Naive thymus-derived CD4-positive, alpha-beta T cell (primary cell): Measurements from ENCODE around the gene KAZN. TPM values are rescaled to one million over a fixed set of nuclear protein-coding genes. Genes with fewer than 3 reads are reported as not detected.

ENCODE experiments used
- ATAC-seq: fragments of 150-1000 bp; cut with Tn5 transposase; 2 replicates; pipeline ENCODE4 v1.10.0; 2021; ENCODE audit warnings: mild to moderate bottlenecking, moderate library complexity
- CTCF ChIA-PET: fragments of 350-600 bp; sonication (Branson Sonifier 250); formaldehyde crosslinking; loops from one replicate; lab custom pipeline; 2021; ENCODE audit warnings: antibody characterized with exemption; lab: Charles Lee
- POLR2A ChIA-PET: fragments of 350-600 bp; sonication (Branson Sonifier 250); formaldehyde crosslinking; loops from one replicate; lab custom pipeline; 2021; ENCODE audit warnings: antibody characterized with exemption, inconsistent platforms; lab: Charles Lee
- DNase-seq, 9 donors: peaks; one replicate each; pipeline versions ENCODE4 v3.0.0 to v3.0.0-alpha.2; 2020 to 2022; ENCODE audit warnings: mixed read lengths in 1 of 9
- H3K27ac ChIP-seq: one replicate; pipeline ENCODE4 v1.7.0; 2013; ENCODE audit warnings: mild to moderate bottlenecking, low read depth, low read length, moderate library complexity
- H3K27me3 ChIP-seq, 2 donors: one replicate each; pipeline ENCODE4 v1.7.0; 2013; ENCODE audit warnings: low read length in 2 of 2, mild to moderate bottlenecking in 2 of 2, moderate library complexity in 2 of 2; ENCODE audit not compliant: control insufficient read depth in 2 of 2, insufficient read depth in 2 of 2
- H3K36me3 ChIP-seq, 3 experiments: 1 replicate in 2 of 3; 2 replicates in 1 of 3; pipeline ENCODE4 v1.7.0; 2013; ENCODE audit warnings: low read length in 3 of 3, mild to moderate bottlenecking in 3 of 3, moderate library complexity in 1 of 3; ENCODE audit not compliant: insufficient read depth in 3 of 3, control insufficient read depth in 2 of 3
- H3K4me1 ChIP-seq, 2 donors: one replicate each; pipeline ENCODE4 v1.7.0; 2013; ENCODE audit warnings: low read length in 2 of 2, mild to moderate bottlenecking in 2 of 2, moderate library complexity in 1 of 2; ENCODE audit not compliant: control insufficient read depth in 2 of 2, insufficient read depth in 2 of 2
- H3K4me3 ChIP-seq: 2 replicates; pipeline ENCODE4 v1.7.0; 2013; ENCODE audit warnings: mild to moderate bottlenecking, low read length
- H3K9me3 ChIP-seq, 3 experiments: 1 replicate in 2 of 3; 2 replicates in 1 of 3; pipeline ENCODE4 v1.7.0; 2013; ENCODE audit warnings: low read length in 3 of 3; ENCODE audit not compliant: control insufficient read depth in 2 of 3
- H3K27ac Mint-ChIP-seq, 9 donors: one replicate each; pipeline ENCODE4 v1.8.0; 2020 to 2022; ENCODE audit warnings: mixed read lengths in 9 of 9, mild to moderate bottlenecking in 8 of 9, moderate library complexity in 5 of 9, inconsistent platforms in 2 of 9
- H3K27me3 Mint-ChIP-seq, 5 donors: one replicate each; pipeline ENCODE4 v1.8.0; 2021 to 2022; ENCODE audit warnings: mixed read lengths in 5 of 5, mild to moderate bottlenecking in 1 of 5
- H3K36me3 Mint-ChIP-seq, 5 donors: one replicate each; pipeline ENCODE4 v1.8.0; 2020 to 2022; ENCODE audit warnings: mixed read lengths in 5 of 5, mild to moderate bottlenecking in 3 of 5, inconsistent platforms in 1 of 5
- H3K4me1 Mint-ChIP-seq, 7 donors: one replicate each; pipeline ENCODE4 v1.8.0; 2020 to 2022; ENCODE audit warnings: mixed read lengths in 7 of 7, mild to moderate bottlenecking in 3 of 7, inconsistent platforms in 1 of 7
- H3K4me3 Mint-ChIP-seq, 10 donors: one replicate each; pipeline ENCODE4 v1.8.0; 2020 to 2022; ENCODE audit warnings: mild to moderate bottlenecking in 10 of 10, mixed read lengths in 10 of 10, moderate library complexity in 6 of 10, inconsistent platforms in 2 of 10
- H3K9me3 Mint-ChIP-seq, 11 donors: one replicate each; pipeline ENCODE4 v1.8.0; 2020 to 2022; ENCODE audit warnings: mixed read lengths in 11 of 11, mild to moderate bottlenecking in 4 of 11, inconsistent platforms in 1 of 11, moderate library complexity in 1 of 11
- intact Hi-C, 2 donors: fragments of 100-400 bp; cut with micrococcal nuclease; formaldehyde crosslinking; loops; one replicate each; pipeline ENCODE4 v1.15.1; 2023
- polyA plus RNA-seq, 2 donors: library from polyadenylated mRNA; unstranded; fragments of 300-500 nt; fragmentation: Illumina TruSeq; gene quantifications; one replicate each; pipeline ENCODE4 v1.2.3, GENCODE V29; 2021
- total RNA-seq, 6 experiments: library from RNA in 5 of 6; stranded (reverse) in 5 of 6; gene quantifications; 1 replicate in 5 of 6; 2 replicates in 1 of 6; pipeline ENCODE4 v1.2.3 and lab custom pipeline; 2021 to 2026

KAZN gene
- total and polyA plus RNA-seq, 7 experiments from 2014 or later = 0.08 to 0.87 (median 0.30) TPM

GRCh38 chr1:14795589-14795988, 197.1 kb downstream of the KAZN start:
- Mint-ChIP-seq H3K27me3 (peaks cover 0 to 6% (median 0%) of the 10 kb centered on the region in 5 donors), H3K27ac (no peak overlapping the region), H3K4me3 (no peak overlapping the region), H3K4me1 (peaks cover 0 to 2% (median 0%) of the 10 kb centered on the region in 7 donors), H3K9me3 (peaks cover 0 to 4% (median 0%) of the 10 kb centered on the region in 11 donors), H3K36me3 (no peaks in the 10 kb centered on the region)
- POLR2A ChIA-PET = no interaction called here
- intact Hi-C loops = no loop called here
- Histone ChIP-seq H3K9me3 (no peaks in the 10 kb centered on the region), H3K27me3 (no peaks in the 10 kb centered on the region), H3K36me3 (no peaks in the 10 kb centered on the region), H3K4me1 (no peaks in the 10 kb centered on the region), H3K4me3 (no peak overlapping the region), H3K27ac (no peak overlapping the region)
- CTCF ChIA-PET = no interaction called here
- DNase-seq (no peak), ATAC-seq (no peak)

- Histone ChIP-seq H3K27me3 (no peaks in the 10 kb centered on the region), H3K36me3 (no peaks in the 10 kb centered on the region), H3K27ac (no peak overlapping the region), H3K4me1 (no peaks in the 10 kb centered on the region), H3K9me3 (no peaks in the 10 kb centered on the region), H3K4me3 (no peak overlapping the region)
- POLR2A ChIA-PET = no interaction called here
- intact Hi-C loops = no loop called here
- ATAC-seq (no peak), DNase-seq (no peak)
- Mint-ChIP-seq H3K4me3 (no peak overlapping the region), H3K4me1 (no peaks in the 10 kb centered on the region), H3K36me3 (peaks cover 0 to 3% (median 0%) of the 10 kb centered on the region in 5 donors), H3K27ac (no peak overlapping the region), H3K9me3 (peaks cover 0 to 4% (median 0%) of the 10 kb centered on the region in 11 donors), H3K27me3 (peaks cover 0 to 6% (median 0%) of the 10 kb centered on the region in 5 donors)
- CTCF ChIA-PET = no interaction called here
Measured at GRCh38 chr1:14800014-14800413, 201.5 kb downstream of the KAZN start.

- H3K27me3 ChIP-seq = no peaks in the 10 kb centered on the region
- H3K4me1 ChIP-seq = no peaks in the 10 kb centered on the region
- H3K9me3 ChIP-seq = no peaks in the 10 kb centered on the region
- H3K36me3 ChIP-seq = no peaks in the 10 kb centered on the region
- Mint-ChIP-seq H3K27me3 (peaks cover 0 to 6% (median 0%) of the 10 kb centered on the region in 5 donors), H3K9me3 (peaks cover 0 to 9% (median 0%) of the 10 kb centered on the region in 11 donors), H3K27ac (no peak overlapping the region), H3K4me3 (no peak overlapping the region), H3K4me1 (no peaks in the 10 kb centered on the region), H3K36me3 (peaks cover 0 to 3% (median 0%) of the 10 kb centered on the region in 5 donors)
- ChIA-PET POLR2A (no interaction called here), CTCF (no interaction called here)
- H3K4me3 ChIP-seq = no peak overlapping the region
- DNase-seq (no peak), ATAC-seq (no peak)
- H3K27ac ChIP-seq = no peak overlapping the region
- intact Hi-C loops = no loop called here
Measured at GRCh38 chr1:14800500-14801076, 202.1 kb downstream of the KAZN start.

- Mint-ChIP-seq H3K4me1 (no peaks in the 10 kb centered on the region), H3K36me3 (peaks cover 0 to 4% (median 3%) of the 10 kb centered on the region in 5 donors), H3K9me3 (peaks cover 0 to 28% (median 6%) of the 10 kb centered on the region in 11 donors), H3K27ac (no peak overlapping the region), H3K4me3 (no peak overlapping the region), H3K27me3 (no peaks in the 10 kb centered on the region)
- no peak for DNase-seq
- intact Hi-C loops = no loop called here
- no peak for ATAC-seq
- CTCF ChIA-PET = no interaction called here
- H3K27me3 ChIP-seq = no peaks in the 10 kb centered on the region
- H3K9me3 ChIP-seq = peaks cover 0 to 9% (median 6%) of the 10 kb centered on the region in 3 experiments
- no peaks in the 10 kb centered on the region for H3K36me3 ChIP-seq
- H3K27ac ChIP-seq = no peak overlapping the region
- no peaks in the 10 kb centered on the region for H3K4me1 ChIP-seq
- H3K4me3 ChIP-seq = no peak overlapping the region
- POLR2A ChIA-PET = no interaction called here
Measured at GRCh38 chr1:14803002-14803789, 204.7 kb downstream of the KAZN start.

GRCh38 chr1:14804626-14805025, 206.1 kb downstream of the KAZN start:
- H3K27me3 Mint-ChIP-seq = no peaks in the 10 kb centered on the region
- H3K4me3 ChIP-seq = no peak overlapping the region
- H3K27me3 ChIP-seq = no peaks in the 10 kb centered on the region
- H3K36me3 ChIP-seq = no peaks in the 10 kb centered on the region
- POLR2A ChIA-PET = no interaction called here
- peaks cover 0 to 9% (median 6%) of the 10 kb centered on the region in 3 experiments for H3K9me3 ChIP-seq
- peaks cover 0 to 4% (median 0%) of the 10 kb centered on the region in 7 donors for H3K4me1 Mint-ChIP-seq
- no peak for ATAC-seq
- H3K9me3 Mint-ChIP-seq = peaks cover 0 to 32% (median 12%) of the 10 kb centered on the region in 11 donors
- no peak overlapping the region for H3K27ac ChIP-seq
- H3K4me1 ChIP-seq = no peaks in the 10 kb centered on the region
- H3K36me3 Mint-ChIP-seq = peaks cover 0 to 4% (median 3%) of the 10 kb centered on the region in 5 donors
- no peak for DNase-seq
- H3K27ac Mint-ChIP-seq = no peak overlapping the region
- CTCF ChIA-PET = no interaction called here
- intact Hi-C loops = no loop called here
- no peak overlapping the region for H3K4me3 Mint-ChIP-seq

GRCh38 chr1:14806772-14807171, 208.3 kb downstream of the KAZN start:
- Mint-ChIP-seq H3K27me3 (peaks cover 0 to 4% (median 0%) of the 10 kb centered on the region in 5 donors), H3K4me1 (peaks cover 0 to 4% (median 0%) of the 10 kb centered on the region in 7 donors), H3K4me3 (no peak overlapping the region), H3K36me3 (peaks cover 0 to 4% (median 3%) of the 10 kb centered on the region in 5 donors), H3K27ac (no peak overlapping the region), H3K9me3 (peaks cover 0 to 32% (median 12%) of the 10 kb centered on the region in 11 donors)
- no peaks in the 10 kb centered on the region for H3K36me3 ChIP-seq
- intact Hi-C loops = no loop called here
- ChIA-PET POLR2A (no interaction called here), CTCF (no interaction called here)
- no peak overlapping the region for H3K27ac ChIP-seq
- H3K9me3 ChIP-seq = peaks cover 0 to 9% (median 6%) of the 10 kb centered on the region in 3 experiments
- ATAC-seq (no peak), DNase-seq (no peak)
- H3K4me3 ChIP-seq = no peak overlapping the region
- H3K4me1 ChIP-seq = no peaks in the 10 kb centered on the region
- no peaks in the 10 kb centered on the region for H3K27me3 ChIP-seq
